Measurements from ENCODE around the gene VSNL1.
A peak's percentile ranks its signal among the peaks of the same experiment; 100 is the strongest.

GRCh38 chr2:17573085-17573803 is 32.7 kb downstream of the VSNL1 start:
- TF ChIP-seq CTCF (IDR thresholded peaks at IDR 0.05 in 2 of 3, conservative IDR thresholded peaks at IDR 0.05 in 1 of 3; ENCODE audit: control insufficient read depth in 2 of 3, extremely low read depth in 1 of 3, insufficient read depth in 1 of 3, low read depth in 3 of 3, low read length in 3 of 3): peak in 1 of 3 experiments; percentile 40; a peak in 2 of 6 replicates
- no peak for TF ChIP-seq ASH2L (IDR thresholded peaks at IDR 0.05; ENCODE audit: borderline replicate concordance, low read depth)
- no peak for TF ChIP-seq CEBPB (IDR thresholded peaks at IDR 0.05; ENCODE audit: borderline replicate concordance in 1 of 2, low read depth in 2 of 2, low read length in 2 of 2)
- TF ChIP-seq POLR2A (IDR thresholded peaks at IDR 0.05; ENCODE audit: low read depth, low read length): no peak
- no peak for TF ChIP-seq TCF7 (IDR thresholded peaks at IDR 0.05; ENCODE audit: borderline replicate concordance)

All from GM12878 (cell line).